Fibroblast of the aortic adventitia (primary cell): ENCODE results near the gene DCTN1. TPM values are rescaled to one million over a fixed set of nuclear protein-coding genes. Genes with fewer than 3 reads are reported as not detected.
"Not testable (repeated sequence)": the region's sequence is repeated elsewhere in the genome, so short reads cannot be mapped to it uniquely, and the experiment has no call there.

ENCODE experiments used
- DNase-seq: peaks from one replicate; pipeline ENCODE4 v3.0.0-alpha.2; 2010; ENCODE audit warnings: low read depth
- H3K4me3 ChIP-seq: 2 replicates; pipeline ENCODE4 v1.5.1; 2011; ENCODE audit warnings: low read depth, mild to moderate bottlenecking, control low read depth, low read length, moderate library complexity
- CTCF ChIP-seq: IDR thresholded peaks from 2 replicates; pipeline ENCODE4 v1.5.1; 2011; ENCODE audit warnings: mild to moderate bottlenecking, low read length, control low read depth, inconsistent platforms; ENCODE audit not compliant: insufficient read depth
- total RNA-seq: library from RNA; depleted of rRNA; stranded (reverse); fragments of >200 nt; gene quantifications from 2 replicates; pipeline ENCODE4 v1.2.3, GENCODE V29; 2012; ENCODE audit warnings: low replicate concordance

The DCTN1 gene
- total RNA-seq, 1 donor, result 147 TPM

GRCh38 chr2:74345272-74345943, 34.7 kb downstream of the DCTN1 start:
- TF ChIP-seq CTCF, result no peak
- no peak overlapping the region for H3K4me3 ChIP-seq
- no peak for DNase-seq

- no peak for TF ChIP-seq CTCF
- H3K4me3 ChIP-seq, result no peak within 1 kb of the TSS
- DNase-seq, result no peak
Observed at GRCh38 chr2:74343316-74343715, 36.8 kb downstream of the DCTN1 start, which contains the start of gene SLC4A5. Gene SLC4A5, minus strand, starts transcription at chr2:74343416. Its CDS starts 28,393 bp downstream, at chr2:74315023.

GRCh38 chr2:74336227-74336626, 43.9 kb downstream of the DCTN1 start:
- not testable (repeated sequence) for H3K4me3 ChIP-seq, DNase-seq

GRCh38 chr2:74334931-74335333, 45.2 kb downstream of the DCTN1 start:
- peak; percentile 78 for DNase-seq
- peak; percentile 97 for TF ChIP-seq CTCF
- no peak overlapping the region for H3K4me3 ChIP-seq

- no peak for DNase-seq
- no peak for TF ChIP-seq CTCF
- H3K4me3 ChIP-seq, result no peak overlapping the region
Observed at GRCh38 chr2:74333896-74334586, 46.1 kb downstream of the DCTN1 start.

GRCh38 chr2:74333175-74333574, 46.9 kb downstream of the DCTN1 start:
- DNase-seq, result peak; percentile 54
- peak; percentile 57 for TF ChIP-seq CTCF
- H3K4me3 ChIP-seq, result no peak overlapping the region

- DNase-seq, result no peak
- H3K4me3 ChIP-seq, result no peak overlapping the region
- TF ChIP-seq CTCF, result no peak
Observed at GRCh38 chr2:74332550-74333174, 47.4 kb downstream of the DCTN1 start.
